Suprapubic skin (tissue), 4 donors: ENCODE measurements around the gene E2F3. TPM values are rescaled to one million over a fixed set of nuclear protein-coding genes. Genes with fewer than 3 reads are reported as not detected.

Experiments
- DNase-seq, 2 donors: peaks; one replicate each; pipeline ENCODE4 v3.0.0-alpha.2; 2019; ENCODE audit warnings: low spot score in 2 of 2
- H3K27ac ChIP-seq: fragments of 200-600 bp; sonication (generic); one replicate; pipeline ENCODE4 v1.5.1; 2019
- H3K27me3 ChIP-seq: fragments of 200-600 bp; sonication (generic); one replicate; pipeline ENCODE4 v1.5.1; 2019
- H3K36me3 ChIP-seq: fragments of 200-600 bp; sonication (generic); one replicate; pipeline ENCODE4 v1.5.1; 2019
- H3K4me1 ChIP-seq: fragments of 200-600 bp; sonication (generic); one replicate; pipeline ENCODE4 v1.5.1; 2019
- H3K4me3 ChIP-seq: fragments of 200-600 bp; sonication (generic); one replicate; pipeline ENCODE4 v1.5.1; 2019; ENCODE audit warnings: mild to moderate bottlenecking
- H3K9me3 ChIP-seq: fragments of 200-600 bp; sonication (generic); one replicate; pipeline ENCODE4 v1.5.1; 2019
- EP300 ChIP-seq: sonication (generic); formaldehyde crosslinking; IDR thresholded peaks from one replicate; pipeline ENCODE4 v1.6.1; 2017; ENCODE audit warnings: antibody characterized with exemption
- POLR2A ChIP-seq, 2 donors: fragments of 450-650 bp; IDR thresholded peaks; one replicate each; pipeline ENCODE4 v1.6.1; 2017; ENCODE audit warnings: antibody characterized with exemption in 2 of 2, mild to moderate bottlenecking in 2 of 2, moderate library complexity in 2 of 2
- POLR2AphosphoS5 ChIP-seq, 3 donors: sonication (generic); formaldehyde crosslinking; IDR thresholded peaks; one replicate each; pipeline ENCODE4 v1.6.1; 2017; ENCODE audit warnings: antibody characterized with exemption in 3 of 3
- WGBS: methylation state at CpG from one replicate; pipeline ENCODE4 v1.1.5; 2018; 5-methylcytosine and 5-hydroxymethylcytosine counted together
- total RNA-seq, 4 donors: library from RNA; depleted of rRNA; stranded (reverse); fragments of >200 nt; gene quantifications; one replicate each; pipeline ENCODE4 v1.1.0, GENCODE V29; 2016
- TF ChIP-seq, protein P1 (sequence below), 2 donors: fragments of 200-600 bp in 1 of 2; fragments of 450-650 bp in 1 of 2; sonication (generic) in 1 of 2; IDR thresholded peaks; one replicate each; pipeline ENCODE4 v1.5.1; 2016 to 2019; ENCODE audit warnings: antibody characterized with exemption in 2 of 2, mild to moderate bottlenecking in 1 of 2, moderate library complexity in 1 of 2

E2F3 gene
- total RNA-seq, 4 donors from 2014 or later = 1.9 to 3.6 (median 2.9) TPM

DNA sequence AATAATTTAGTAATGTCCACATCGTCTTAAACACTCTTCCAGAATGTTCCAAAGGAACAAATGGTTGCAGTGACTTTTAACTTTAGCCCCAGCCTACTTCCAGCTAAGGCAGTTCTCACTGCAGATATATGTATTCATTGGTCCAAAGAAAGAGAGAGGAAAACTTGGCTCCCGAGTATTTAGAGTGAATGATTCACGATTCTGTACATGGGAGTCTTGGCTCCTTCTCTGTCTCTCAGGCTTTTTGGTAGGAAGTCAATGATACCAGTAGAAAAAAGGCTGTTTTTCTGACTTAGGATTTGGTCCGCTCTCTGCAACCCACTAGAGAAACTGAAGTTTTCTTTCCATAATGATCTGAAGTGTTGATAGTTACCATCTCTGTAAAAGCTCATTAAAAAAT is 38.6 kb downstream of the E2F3 start:
- no peaks in the 10 kb centered on the region for H3K36me3 ChIP-seq
- no peaks in the 10 kb centered on the region for H3K9me3 ChIP-seq
- TF ChIP-seq EP300 (no peak), POLR2A (IDR thresholded peaks at IDR 0.05) (no peak), POLR2AphosphoS5 (IDR thresholded peaks at IDR 0.05) (no peak)
- TF ChIP-seq, protein P1, sequence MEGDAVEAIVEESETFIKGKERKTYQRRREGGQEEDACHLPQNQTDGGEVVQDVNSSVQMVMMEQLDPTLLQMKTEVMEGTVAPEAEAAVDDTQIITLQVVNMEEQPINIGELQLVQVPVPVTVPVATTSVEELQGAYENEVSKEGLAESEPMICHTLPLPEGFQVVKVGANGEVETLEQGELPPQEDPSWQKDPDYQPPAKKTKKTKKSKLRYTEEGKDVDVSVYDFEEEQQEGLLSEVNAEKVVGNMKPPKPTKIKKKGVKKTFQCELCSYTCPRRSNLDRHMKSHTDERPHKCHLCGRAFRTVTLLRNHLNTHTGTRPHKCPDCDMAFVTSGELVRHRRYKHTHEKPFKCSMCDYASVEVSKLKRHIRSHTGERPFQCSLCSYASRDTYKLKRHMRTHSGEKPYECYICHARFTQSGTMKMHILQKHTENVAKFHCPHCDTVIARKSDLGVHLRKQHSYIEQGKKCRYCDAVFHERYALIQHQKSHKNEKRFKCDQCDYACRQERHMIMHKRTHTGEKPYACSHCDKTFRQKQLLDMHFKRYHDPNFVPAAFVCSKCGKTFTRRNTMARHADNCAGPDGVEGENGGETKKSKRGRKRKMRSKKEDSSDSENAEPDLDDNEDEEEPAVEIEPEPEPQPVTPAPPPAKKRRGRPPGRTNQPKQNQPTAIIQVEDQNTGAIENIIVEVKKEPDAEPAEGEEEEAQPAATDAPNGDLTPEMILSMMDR (IDR thresholded peaks at IDR 0.05) = no peak
- WGBS = 71% methylated on average over 4 of the region's 4 CpGs
- H3K27ac ChIP-seq = no peak overlapping the region
- H3K4me3 ChIP-seq = no peak overlapping the region
- no peaks in the 10 kb centered on the region for H3K4me1 ChIP-seq
- H3K27me3 ChIP-seq = no peaks in the 10 kb centered on the region
- DNase-seq = no peak

DNA sequence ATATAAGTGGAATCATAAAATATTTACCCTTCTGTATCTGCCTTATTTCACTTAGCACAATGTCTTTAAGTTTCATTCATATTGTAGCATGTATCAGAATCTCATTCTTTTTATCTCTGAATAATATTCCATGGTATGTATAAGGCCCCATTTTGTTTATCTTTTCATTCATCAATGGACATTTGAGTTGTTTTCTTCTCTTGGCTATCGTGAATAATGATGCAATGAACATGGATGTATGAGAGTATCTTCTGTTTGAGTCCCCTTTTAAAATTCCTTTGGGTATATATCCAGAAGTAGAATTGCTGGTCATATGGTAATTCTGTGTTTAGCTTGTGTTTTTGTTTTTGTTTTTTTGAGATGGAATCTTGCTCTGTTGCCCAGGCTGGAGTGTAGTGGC is 39.6 kb downstream of the E2F3 start:
- 89% methylated on average over 1 of the region's 1 CpG for WGBS
- no peaks in the 10 kb centered on the region for H3K9me3 ChIP-seq
- no peaks in the 10 kb centered on the region for H3K27me3 ChIP-seq
- no peak overlapping the region for H3K4me3 ChIP-seq
- H3K4me1 ChIP-seq = no peaks in the 10 kb centered on the region
- no peaks in the 10 kb centered on the region for H3K36me3 ChIP-seq
- no peak overlapping the region for H3K27ac ChIP-seq
- DNase-seq = no peak
- TF ChIP-seq EP300 (no peak), POLR2A (IDR thresholded peaks at IDR 0.05) (no peak), POLR2AphosphoS5 (IDR thresholded peaks at IDR 0.05) (no peak)
- TF ChIP-seq, protein P1 (IDR thresholded peaks at IDR 0.05) = no peak

DNA sequence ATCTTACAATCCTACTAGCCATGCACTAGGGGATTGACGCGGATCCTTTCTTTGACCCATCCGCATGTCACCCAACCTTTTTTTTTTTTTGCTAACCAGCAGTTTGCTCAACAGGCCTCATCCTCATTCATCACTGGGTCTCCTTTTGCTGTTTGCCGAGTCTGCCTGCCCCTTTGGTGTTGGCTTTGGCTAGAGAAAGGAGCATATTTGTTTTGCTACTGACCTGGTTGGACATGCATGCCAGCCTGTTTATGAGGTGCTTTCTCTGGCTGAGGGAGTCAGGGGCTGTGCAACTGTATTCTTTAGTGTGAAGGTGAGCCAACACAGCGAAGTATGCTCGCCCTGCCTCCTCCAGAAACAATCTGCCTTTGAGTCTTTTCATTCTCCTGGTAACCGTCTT is 40.2 kb downstream of the E2F3 start:
- Histone ChIP-seq H3K9me3 (no peaks in the 10 kb centered on the region), H3K4me3 (no peak overlapping the region), H3K36me3 (no peaks in the 10 kb centered on the region), H3K27ac (no peak overlapping the region), H3K4me1 (no peaks in the 10 kb centered on the region), H3K27me3 (no peaks in the 10 kb centered on the region)
- WGBS = 80% methylated on average over 7 of the region's 7 CpGs
- TF ChIP-seq POLR2AphosphoS5 (IDR thresholded peaks at IDR 0.05) (no peak), EP300 (no peak), POLR2A (IDR thresholded peaks at IDR 0.05) (no peak)
- TF ChIP-seq, protein P1 (IDR thresholded peaks at IDR 0.05) = no peak
- DNase-seq = no peak

DNA sequence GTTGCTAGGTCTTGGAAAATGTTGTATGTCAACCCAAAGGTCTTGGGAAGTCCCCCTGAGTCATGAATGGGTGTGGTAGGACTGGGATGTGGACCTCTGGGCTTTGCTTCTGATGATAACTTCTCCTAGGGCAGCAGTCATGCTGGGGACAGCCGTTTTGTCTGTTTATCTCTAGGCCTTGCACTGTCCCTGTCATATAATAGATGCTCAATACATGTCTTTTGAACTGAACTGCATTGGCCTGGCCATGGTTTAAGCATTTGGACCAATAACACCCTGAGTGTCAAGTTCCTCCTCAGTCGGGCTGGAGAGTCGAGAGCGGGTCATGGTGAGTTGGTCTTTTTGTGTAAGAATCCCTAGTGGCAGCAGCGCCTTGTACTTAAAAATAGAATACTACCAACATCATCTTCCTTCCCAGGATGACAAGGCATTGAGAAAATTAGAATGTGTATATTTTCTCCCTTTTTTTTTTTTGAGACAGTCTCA is 43.1 kb downstream of the E2F3 start:
- TF ChIP-seq EP300 (no peak), POLR2A (IDR thresholded peaks at IDR 0.05) (no peak), POLR2AphosphoS5 (IDR thresholded peaks at IDR 0.05) (no peak)
- TF ChIP-seq, protein P1 (IDR thresholded peaks at IDR 0.05) = no peak
- no peak overlapping the region for H3K27ac ChIP-seq
- WGBS = 82% methylated on average over 5 of the region's 5 CpGs

DNA sequence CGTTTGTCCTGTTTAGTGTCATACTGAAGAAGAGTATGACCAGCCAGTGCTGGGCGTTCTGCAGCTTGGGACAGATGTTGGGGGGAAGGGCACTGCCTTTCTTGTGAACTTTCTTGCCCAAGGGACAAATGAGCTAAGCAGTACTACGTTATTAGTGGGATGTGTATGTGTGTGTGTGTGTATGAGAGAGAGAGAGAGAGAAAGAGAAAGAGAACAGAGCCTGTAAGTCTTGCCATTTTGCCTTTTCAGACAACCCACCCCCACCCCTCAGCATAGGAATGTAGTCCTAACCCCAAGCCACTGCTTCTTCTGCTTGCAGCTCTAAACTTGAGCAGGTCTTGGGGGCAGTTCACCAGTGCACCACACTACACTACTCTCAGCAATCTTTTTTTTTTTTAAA is 45.5 kb downstream of the E2F3 start:
- Histone ChIP-seq H3K9me3 (no peaks in the 10 kb centered on the region), H3K4me3 (no peak overlapping the region), H3K27me3 (no peaks in the 10 kb centered on the region), H3K27ac (no peak overlapping the region), H3K36me3 (no peaks in the 10 kb centered on the region), H3K4me1 (no peaks in the 10 kb centered on the region)
- 66% methylated on average over 3 of the region's 3 CpGs for WGBS
- DNase-seq = no peak
- TF ChIP-seq POLR2AphosphoS5 (IDR thresholded peaks at IDR 0.05) = no peak
- TF ChIP-seq, protein P1 (IDR thresholded peaks at IDR 0.05) = no peak

More for the DNA sequence above, 43.1 kb downstream of the E2F3 start:
- Histone ChIP-seq H3K4me1 (no peaks in the 10 kb centered on the region), H3K4me3 (no peak overlapping the region), H3K27me3 (no peaks in the 10 kb centered on the region), H3K9me3 (no peaks in the 10 kb centered on the region), H3K36me3 (no peaks in the 10 kb centered on the region)
- DNase-seq = no peak
